ENCODE results near the gene AGO3. TPM values are rescaled to one million over a fixed set of nuclear protein-coding genes. Genes with fewer than 3 reads are reported as not detected.

The AGO3 gene
- total and polyA plus RNA-seq, 2 of the 13 experiments (the other 11 are each of a cell fraction or from before 2014, with no cell fraction given): 21.2 to 27.1 TPM

DNA sequence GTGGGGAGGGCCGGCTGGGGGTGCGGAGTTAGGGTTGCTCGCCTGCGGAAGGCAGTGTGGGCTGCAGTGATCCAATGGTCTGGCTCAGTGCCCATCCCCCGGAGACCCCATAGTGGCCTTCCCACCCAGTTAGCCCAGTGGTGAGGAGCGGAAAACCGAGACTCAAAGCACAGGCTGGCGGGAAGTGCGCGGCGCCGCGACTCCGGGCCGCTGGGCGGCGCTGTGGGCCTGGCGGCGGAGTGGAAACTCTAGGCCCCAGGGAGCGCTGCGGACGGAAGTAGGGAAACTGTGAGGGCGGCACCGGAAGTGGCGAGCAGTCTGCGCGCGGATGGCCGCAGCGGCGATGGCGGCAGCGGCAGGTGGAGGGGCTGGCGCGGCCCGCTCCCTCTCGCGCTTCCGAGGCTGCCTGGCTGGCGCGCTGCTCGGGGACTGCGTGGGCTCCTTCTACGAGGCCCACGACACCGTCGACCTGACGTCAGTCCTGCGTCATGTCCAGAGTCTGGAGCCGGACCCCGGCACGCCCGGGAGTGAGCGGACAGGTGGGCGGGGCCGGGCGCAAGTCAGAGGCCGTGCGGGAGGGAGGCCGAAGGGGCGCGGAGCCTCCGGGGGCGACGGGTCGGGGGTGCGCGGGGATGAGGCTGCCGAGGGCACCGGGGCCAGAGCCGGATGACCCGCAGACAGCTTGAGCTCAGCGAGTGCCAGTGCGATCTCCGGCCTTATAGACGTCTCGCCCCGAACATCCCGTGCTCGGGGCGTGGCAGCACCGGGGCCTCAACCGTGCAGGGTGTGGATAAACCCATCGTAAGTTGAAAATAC lies 157.9 kb downstream of the AGO3 start, which contains the start of gene ADPRS (continued):
- TF ChIP-seq, protein P1, sequence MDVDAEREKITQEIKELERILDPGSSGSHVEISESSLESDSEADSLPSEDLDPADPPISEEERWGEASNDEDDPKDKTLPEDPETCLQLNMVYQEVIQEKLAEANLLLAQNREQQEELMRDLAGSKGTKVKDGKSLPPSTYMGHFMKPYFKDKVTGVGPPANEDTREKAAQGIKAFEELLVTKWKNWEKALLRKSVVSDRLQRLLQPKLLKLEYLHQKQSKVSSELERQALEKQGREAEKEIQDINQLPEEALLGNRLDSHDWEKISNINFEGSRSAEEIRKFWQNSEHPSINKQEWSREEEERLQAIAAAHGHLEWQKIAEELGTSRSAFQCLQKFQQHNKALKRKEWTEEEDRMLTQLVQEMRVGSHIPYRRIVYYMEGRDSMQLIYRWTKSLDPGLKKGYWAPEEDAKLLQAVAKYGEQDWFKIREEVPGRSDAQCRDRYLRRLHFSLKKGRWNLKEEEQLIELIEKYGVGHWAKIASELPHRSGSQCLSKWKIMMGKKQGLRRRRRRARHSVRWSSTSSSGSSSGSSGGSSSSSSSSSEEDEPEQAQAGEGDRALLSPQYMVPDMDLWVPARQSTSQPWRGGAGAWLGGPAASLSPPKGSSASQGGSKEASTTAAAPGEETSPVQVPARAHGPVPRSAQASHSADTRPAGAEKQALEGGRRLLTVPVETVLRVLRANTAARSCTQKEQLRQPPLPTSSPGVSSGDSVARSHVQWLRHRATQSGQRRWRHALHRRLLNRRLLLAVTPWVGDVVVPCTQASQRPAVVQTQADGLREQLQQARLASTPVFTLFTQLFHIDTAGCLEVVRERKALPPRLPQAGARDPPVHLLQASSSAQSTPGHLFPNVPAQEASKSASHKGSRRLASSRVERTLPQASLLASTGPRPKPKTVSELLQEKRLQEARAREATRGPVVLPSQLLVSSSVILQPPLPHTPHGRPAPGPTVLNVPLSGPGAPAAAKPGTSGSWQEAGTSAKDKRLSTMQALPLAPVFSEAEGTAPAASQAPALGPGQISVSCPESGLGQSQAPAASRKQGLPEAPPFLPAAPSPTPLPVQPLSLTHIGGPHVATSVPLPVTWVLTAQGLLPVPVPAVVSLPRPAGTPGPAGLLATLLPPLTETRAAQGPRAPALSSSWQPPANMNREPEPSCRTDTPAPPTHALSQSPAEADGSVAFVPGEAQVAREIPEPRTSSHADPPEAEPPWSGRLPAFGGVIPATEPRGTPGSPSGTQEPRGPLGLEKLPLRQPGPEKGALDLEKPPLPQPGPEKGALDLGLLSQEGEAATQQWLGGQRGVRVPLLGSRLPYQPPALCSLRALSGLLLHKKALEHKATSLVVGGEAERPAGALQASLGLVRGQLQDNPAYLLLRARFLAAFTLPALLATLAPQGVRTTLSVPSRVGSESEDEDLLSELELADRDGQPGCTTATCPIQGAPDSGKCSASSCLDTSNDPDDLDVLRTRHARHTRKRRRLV (CRISPR knock-in tag; IDR thresholded peaks at IDR 0.05): no peak
- TF ChIP-seq PITX1 (CRISPR knock-in tag; IDR thresholded peaks at IDR 0.05): peak; percentile 41; the same call in 1 of the 2 replicates
- TF ChIP-seq PHB2 (IDR thresholded peaks at IDR 0.05; ENCODE audit: partially characterized antibody): no peak
- TF ChIP-seq AKAP8 (CRISPR knock-in tag; IDR thresholded peaks at IDR 0.05): peak; percentile 81; the same call in 1 of the 2 replicates
- peak; percentile 99 for TF ChIP-seq KAT7 (CRISPR knock-in tag; IDR thresholded peaks at IDR 0.05; ENCODE audit: borderline replicate concordance)
- TF ChIP-seq NR2F6 (IDR thresholded peaks at IDR 0.05): no peak
- peak; percentile 43; the same call in 1 of the 2 replicates for TF ChIP-seq NR2F6 (CRISPR knock-in tag; IDR thresholded peaks at IDR 0.05)
- TF ChIP-seq NCOA5 (CRISPR knock-in tag; IDR thresholded peaks at IDR 0.05): no peak
- TF ChIP-seq ZFX (CRISPR knock-in tag; IDR thresholded peaks at IDR 0.05; ENCODE audit: low read depth): peak; percentile 95
- TF ChIP-seq YEATS4 (CRISPR knock-in tag; IDR thresholded peaks at IDR 0.05; ENCODE audit: borderline replicate concordance): peak; percentile 98
- TF ChIP-seq SRSF4 (IDR thresholded peaks at IDR 0.05; ENCODE audit: low read depth, low read length, poor library complexity, severe bottlenecking): no peak
- TF ChIP-seq MZF1 (CRISPR knock-in tag; IDR thresholded peaks at IDR 0.05; ENCODE audit: borderline replicate concordance): 0 out of 2 replicates have a peak, but pooled peaks have one; percentile 11
- peak; percentile 95 for TF ChIP-seq KDM3A (CRISPR knock-in tag; IDR thresholded peaks at IDR 0.05; ENCODE audit: low read depth)
- TF ChIP-seq, protein P2, sequence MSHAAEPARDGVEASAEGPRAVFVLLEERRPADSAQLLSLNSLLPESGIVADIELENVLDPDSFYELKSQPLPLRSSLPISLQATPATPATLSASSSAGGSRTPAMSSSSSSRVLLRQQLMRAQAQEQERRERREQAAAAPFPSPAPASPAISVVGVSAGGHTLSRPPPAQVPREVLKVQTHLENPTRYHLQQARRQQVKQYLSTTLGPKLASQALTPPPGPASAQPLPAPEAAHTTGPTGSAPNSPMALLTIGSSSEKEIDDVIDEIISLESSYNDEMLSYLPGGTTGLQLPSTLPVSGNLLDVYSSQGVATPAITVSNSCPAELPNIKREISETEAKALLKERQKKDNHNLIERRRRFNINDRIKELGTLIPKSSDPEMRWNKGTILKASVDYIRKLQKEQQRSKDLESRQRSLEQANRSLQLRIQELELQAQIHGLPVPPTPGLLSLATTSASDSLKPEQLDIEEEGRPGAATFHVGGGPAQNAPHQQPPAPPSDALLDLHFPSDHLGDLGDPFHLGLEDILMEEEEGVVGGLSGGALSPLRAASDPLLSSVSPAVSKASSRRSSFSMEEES (CRISPR knock-in tag; IDR thresholded peaks at IDR 0.05): peak; percentile 67
- peak; percentile 97 for TF ChIP-seq ASH2L (IDR thresholded peaks at IDR 0.05; ENCODE audit: insufficient read length, low read depth, low read length)
- peak; percentile 76; the same call in 1 of the 2 replicates for TF ChIP-seq NFE2L1 (CRISPR knock-in tag; IDR thresholded peaks at IDR 0.05; ENCODE audit: borderline replicate concordance)
- TF ChIP-seq, protein P3, sequence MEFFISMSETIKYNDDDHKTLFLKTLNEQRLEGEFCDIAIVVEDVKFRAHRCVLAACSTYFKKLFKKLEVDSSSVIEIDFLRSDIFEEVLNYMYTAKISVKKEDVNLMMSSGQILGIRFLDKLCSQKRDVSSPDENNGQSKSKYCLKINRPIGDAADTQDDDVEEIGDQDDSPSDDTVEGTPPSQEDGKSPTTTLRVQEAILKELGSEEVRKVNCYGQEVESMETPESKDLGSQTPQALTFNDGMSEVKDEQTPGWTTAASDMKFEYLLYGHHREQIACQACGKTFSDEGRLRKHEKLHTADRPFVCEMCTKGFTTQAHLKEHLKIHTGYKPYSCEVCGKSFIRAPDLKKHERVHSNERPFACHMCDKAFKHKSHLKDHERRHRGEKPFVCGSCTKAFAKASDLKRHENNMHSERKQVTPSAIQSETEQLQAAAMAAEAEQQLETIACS (CRISPR knock-in tag; IDR thresholded peaks at IDR 0.05): peak; percentile 52; the same call in 1 of the 2 replicates
- peak; percentile 81; the same call in 1 of the 2 replicates for TF ChIP-seq ZSCAN9 (CRISPR knock-in tag; IDR thresholded peaks at IDR 0.05; ENCODE audit: borderline replicate concordance)
- peak; percentile 81 for TF ChIP-seq SP5 (CRISPR knock-in tag; IDR thresholded peaks at IDR 0.05; ENCODE audit: borderline replicate concordance, low read depth)
- peak; percentile 81; the same call in 1 of the 2 replicates for TF ChIP-seq E2F5 (CRISPR knock-in tag; conservative IDR thresholded peaks at IDR 0.05)
